ENCODE data around the gene PCDHB5. TPM values are rescaled to one million over a fixed set of nuclear protein-coding genes. Genes with fewer than 3 reads are reported as not detected.
"Not testable (repeated sequence)": the region's sequence is repeated elsewhere in the genome, so short reads cannot be mapped to it uniquely, and the experiment has no call there.

Gene PCDHB5
- total RNA-seq, 1 experiment from 2014 or later = 2.9 TPM

GRCh38 chr5:141182248-141182647 is 47.2 kb downstream of the PCDHB5 start, which contains the start of gene PCDHB16:
Gene PCDHB16, plus strand, starts transcription at chr5:141182387. Its CDS starts 173 bp downstream, at chr5:141182560.
- H4K20me1 ChIP-seq (ENCODE audit: control insufficient read depth, insufficient read depth, insufficient read length) = no peaks in the 10 kb centered on the region
- no peak within 1 kb of the TSS for H3K18ac ChIP-seq (ENCODE audit: insufficient read length, low read depth, low read length)
- DNase-seq = peak; percentile 84
- H3K23ac ChIP-seq (ENCODE audit: insufficient read length, low read depth, low read length) = no peak within 1 kb of the TSS
- H3K36me3 Mint-ChIP-seq (ENCODE audit: insufficient read depth in 1 of 3, low read depth in 3 of 3) = peaks cover 10 to 28% (median 15%) of the 10 kb centered on the region in 3 experiments
- TF ChIP-seq CTCF (conservative IDR thresholded peaks at IDR 0.05) = peak; percentile 87
- no CpG with 5 or more reads among the region's 13 CpGs for WGBS (ENCODE audit: extremely low coverage, insufficient read length, low lambda C conversion rate)
- H3T11ph ChIP-seq (ENCODE audit: low read length) = no peak within 1 kb of the TSS
- H3K27me3 ChIP-seq (ENCODE audit: insufficient read depth, low read length) = no peaks in the 10 kb centered on the region
- peaks cover 27 to 28% of the 10 kb centered on the region in 2 experiments for H3K9me3 Mint-ChIP-seq
- no peaks in the 10 kb centered on the region for H3K4me1 ChIP-seq (ENCODE audit: insufficient read depth, low read length)
- no peak within 1 kb of the TSS for H3K27ac ChIP-seq (ENCODE audit: insufficient read length, low read depth, low read length)
- no peak within 1 kb of the TSS for H4K5ac ChIP-seq (ENCODE audit: insufficient read length, low read depth, low read length)
- H4K8ac ChIP-seq (replicated peaks; ENCODE audit: insufficient read length, low read depth, low read length) = no peak within 1 kb of the TSS
- H2BK5ac ChIP-seq (ENCODE audit: insufficient read length, low read length) = no peak within 1 kb of the TSS
- H3K9me3 ChIP-seq (ENCODE audit: control insufficient read depth, low read depth, low read length) = no peaks in the 10 kb centered on the region
- H3K27ac Mint-ChIP-seq = peak within 1 kb of the TSS; percentile 32 to 89 (median 82); a peak in 4 of 7 replicates
- H2AK5ac ChIP-seq (ENCODE audit: insufficient read length, low read length) = no peak within 1 kb of the TSS
- H3K27me3 Mint-ChIP-seq (ENCODE audit: low read depth) = peaks cover 2% of the 10 kb centered on the region
- H3K79me2 ChIP-seq (ENCODE audit: insufficient read depth, low read length) = no peaks in the 10 kb centered on the region
- no peak within 1 kb of the TSS for H3K56ac ChIP-seq (ENCODE audit: insufficient read length, low read depth, low read length)
- H2BK120ac ChIP-seq (ENCODE audit: low read depth, low read length, poor library complexity, severe bottlenecking) = no peak within 1 kb of the TSS
- no peak within 1 kb of the TSS for H2BK20ac ChIP-seq (ENCODE audit: low read depth, low read length, poor library complexity, severe bottlenecking)
- H2BK12ac ChIP-seq (ENCODE audit: insufficient read length, low read depth, low read length) = no peak within 1 kb of the TSS
- H3K4ac ChIP-seq (ENCODE audit: low read depth, low read length) = no peak within 1 kb of the TSS
- no peak within 1 kb of the TSS for H3K14ac ChIP-seq (ENCODE audit: insufficient read depth, low read length)
- H3K23me2 ChIP-seq (ENCODE audit: insufficient read length, low read depth, low read length, poor library complexity, severe bottlenecking) = no peaks in the 10 kb centered on the region
- peak within 1 kb of the TSS; percentile 73 to 76 for H3K4me3 Mint-ChIP-seq
- H3K79me1 ChIP-seq (ENCODE audit: insufficient read depth, low read depth, low read length, poor library complexity, severe bottlenecking) = no peaks in the 10 kb centered on the region
- no peak within 1 kb of the TSS for H2BK15ac ChIP-seq (ENCODE audit: low read depth, low read length)
- H3K4me1 Mint-ChIP-seq = peaks cover 7 to 13% of the 10 kb centered on the region in 2 experiments
- no peak within 1 kb of the TSS for H4K91ac ChIP-seq (ENCODE audit: insufficient read length, low read depth, low read length)
- H3K4me2 ChIP-seq (ENCODE audit: insufficient read depth, insufficient read length, low read length) = peak within 1 kb of the TSS; percentile 7
- peak within 1 kb of the TSS; percentile 92 for H2AFZ ChIP-seq (ENCODE audit: low read length)
- H3K9ac ChIP-seq (ENCODE audit: extremely low read depth, insufficient read length, low read length) = no peak within 1 kb of the TSS

DNA sequence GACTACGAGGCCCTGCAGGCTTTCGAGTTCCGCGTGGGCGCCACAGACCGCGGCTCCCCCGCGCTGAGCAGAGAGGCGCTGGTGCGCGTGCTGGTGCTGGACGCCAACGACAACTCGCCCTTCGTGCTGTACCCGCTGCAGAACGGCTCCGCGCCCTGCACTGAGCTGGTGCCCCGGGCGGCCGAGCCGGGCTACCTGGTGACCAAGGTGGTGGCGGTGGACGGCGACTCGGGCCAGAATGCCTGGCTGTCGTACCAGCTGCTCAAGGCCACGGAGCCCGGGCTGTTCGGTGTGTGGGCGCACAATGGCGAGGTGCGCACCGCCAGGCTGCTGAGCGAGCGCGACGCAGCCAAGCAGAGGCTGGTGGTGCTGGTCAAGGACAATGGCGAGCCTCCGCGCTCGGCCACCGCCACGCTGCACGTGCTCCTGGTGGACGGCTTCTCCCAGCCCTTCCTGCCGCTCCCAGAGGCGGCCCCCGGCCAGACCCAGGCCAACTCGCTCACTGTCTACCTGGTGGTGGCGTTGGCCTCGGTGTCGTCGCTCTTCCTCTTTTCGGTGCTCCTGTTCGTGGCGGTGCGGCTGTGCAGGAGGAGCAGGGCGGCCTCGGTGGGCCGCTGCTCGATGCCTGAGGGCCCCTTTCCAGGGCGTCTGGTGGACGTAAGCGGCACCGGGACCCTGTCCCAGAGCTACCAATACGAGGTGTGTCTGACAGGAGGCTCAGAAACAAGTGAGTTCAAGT is 49.3 kb downstream of the PCDHB5 start:
- not testable (repeated sequence) for H2BK20ac ChIP-seq (ENCODE audit: low read depth, low read length, poor library complexity, severe bottlenecking); H4K5ac ChIP-seq (ENCODE audit: insufficient read length, low read depth, low read length); H3K27me3 ChIP-seq (ENCODE audit: insufficient read depth, low read length); H3K79me2 ChIP-seq (ENCODE audit: insufficient read depth, low read length); H3K4me2 ChIP-seq (ENCODE audit: insufficient read depth, insufficient read length, low read length); H3K9ac ChIP-seq (ENCODE audit: extremely low read depth, insufficient read length, low read length); H3K79me1 ChIP-seq (ENCODE audit: insufficient read depth, low read depth, low read length, poor library complexity, severe bottlenecking); H3K4me3 Mint-ChIP-seq; H4K20me1 ChIP-seq (ENCODE audit: control insufficient read depth, insufficient read depth, insufficient read length); H3K23ac ChIP-seq (ENCODE audit: insufficient read length, low read depth, low read length); H3K23me2 ChIP-seq (ENCODE audit: insufficient read length, low read depth, low read length, poor library complexity, severe bottlenecking); H3K56ac ChIP-seq (ENCODE audit: insufficient read length, low read depth, low read length); H4K8ac ChIP-seq (replicated peaks; ENCODE audit: insufficient read length, low read depth, low read length); H2BK12ac ChIP-seq (ENCODE audit: insufficient read length, low read depth, low read length); H3K18ac ChIP-seq (ENCODE audit: insufficient read length, low read depth, low read length); H3K14ac ChIP-seq (ENCODE audit: insufficient read depth, low read length); H2AK5ac ChIP-seq (ENCODE audit: insufficient read length, low read length); H2AFZ ChIP-seq (ENCODE audit: low read length); H2BK5ac ChIP-seq (ENCODE audit: insufficient read length, low read length); H3K27ac Mint-ChIP-seq; H3K27me3 Mint-ChIP-seq (ENCODE audit: low read depth); H2BK15ac ChIP-seq (ENCODE audit: low read depth, low read length); H3K9me3 ChIP-seq (ENCODE audit: control insufficient read depth, low read depth, low read length); H3K27ac ChIP-seq (ENCODE audit: insufficient read length, low read depth, low read length); H2BK120ac ChIP-seq (ENCODE audit: low read depth, low read length, poor library complexity, severe bottlenecking); H3K4me1 ChIP-seq (ENCODE audit: insufficient read depth, low read length); H4K91ac ChIP-seq (ENCODE audit: insufficient read length, low read depth, low read length); H3T11ph ChIP-seq (ENCODE audit: low read length); DNase-seq; H3K4ac ChIP-seq (ENCODE audit: low read depth, low read length)
- Mint-ChIP-seq H3K36me3 (ENCODE audit: insufficient read depth in 1 of 3, low read depth in 3 of 3) (peaks cover 13 to 35% (median 19%) of the 10 kb centered on the region in 3 experiments), H3K9me3 (peaks cover 31 to 33% of the 10 kb centered on the region in 2 experiments), H3K4me1 (peaks cover 7 to 15% of the 10 kb centered on the region in 2 experiments)
- no CpG with 5 or more reads among the region's 69 CpGs for WGBS (ENCODE audit: extremely low coverage, insufficient read length, low lambda C conversion rate)

All from H9 (cell line).